Tongue (tissue), 2 donors: ENCODE data around the gene ZNF512B. TPM values are rescaled to one million over a fixed set of nuclear protein-coding genes. Genes with fewer than 3 reads are reported as not detected.

Experiments used
- DNase-seq: peaks from one replicate; pipeline ENCODE4 v3.0.0-alpha.2; 2015
- total RNA-seq: library from RNA; depleted of rRNA; stranded (reverse); fragments of >200 nt; gene quantifications from one replicate; pipeline ENCODE4 v1.2.3, GENCODE V29; 2014

The ZNF512B gene
- total RNA-seq, 1 donor from 2014 or later = 15.3 TPM

- peak; percentile 49 for DNase-seq
These were observed 18.9 kb downstream of the ZNF512B start for GRCh38 chr20:63950701-63951397.

- DNase-seq = no peak
These were observed 21.9 kb downstream of the ZNF512B start for GRCh38 chr20:63947638-63948456.

- no peak for DNase-seq
These were observed 22.6 kb downstream of the ZNF512B start for GRCh38 chr20:63946986-63947637.

- DNase-seq = no peak
These were observed 23.5 kb downstream of the ZNF512B start for GRCh38 chr20:63945921-63946920.

- no peak for DNase-seq
These were observed 24.6 kb downstream of the ZNF512B start for GRCh38 chr20:63945031-63945658.

- DNase-seq = no peak
These were observed 25.4 kb downstream of the ZNF512B start for GRCh38 chr20:63944078-63944941.

- DNase-seq = no peak
These were observed 26.0 kb downstream of the ZNF512B start for GRCh38 chr20:63943808-63944077.

GRCh38 chr20:63942969-63943807, 26.5 kb downstream of the ZNF512B start:
- DNase-seq = no peak

- DNase-seq = peak; percentile 57
These were observed 27.3 kb downstream of the ZNF512B start for GRCh38 chr20:63942250-63942951.

GRCh38 chr20:63941282-63942081, 28.2 kb downstream of the ZNF512B start:
- DNase-seq = peak; percentile 53

GRCh38 chr20:63940472-63941266, 29.1 kb downstream of the ZNF512B start:
- DNase-seq = no peak

GRCh38 chr20:63940071-63940471, 29.7 kb downstream of the ZNF512B start:
- no peak for DNase-seq

GRCh38 chr20:63939061-63939935, 30.4 kb downstream of the ZNF512B start:
- DNase-seq = no peak

GRCh38 chr20:63937596-63937995, 32.1 kb downstream of the ZNF512B start:
- no peak for DNase-seq

- no peak for DNase-seq
These were observed 34.3 kb downstream of the ZNF512B start for GRCh38 chr20:63935447-63935846.
